Jurkat, Clone E6-1 (cell line): Measurements from ENCODE around the gene VSIG10L2. TPM values are rescaled to one million over a fixed set of nuclear protein-coding genes. Genes with fewer than 3 reads are reported as not detected.
A peak's percentile ranks its signal among the peaks of the same experiment; 100 is the strongest.
"Not testable (repeated sequence)": the region's sequence is repeated elsewhere in the genome, so short reads cannot be mapped to it uniquely, and the experiment has no call there.

Source experiments
- DNase-seq: peaks from one replicate; pipeline ENCODE4 v3.0.0-alpha.2; 2011; ENCODE audit warnings: low read depth, low spot score
- H3K4me3 ChIP-seq: 2 replicates; pipeline ENCODE4 v1.5.1; 2011; ENCODE audit warnings: mild to moderate bottlenecking, low read length, control low read depth, moderate library complexity
- polyA plus RNA-seq: library from polyadenylated mRNA; unstranded; fragments of >200 nt; gene quantifications from one replicate; pipeline ENCODE4 v1.2.1, GENCODE V29; 2012; ENCODE audit warnings: missing spikeins; ENCODE audit not compliant: insufficient read length, insufficient read depth

The VSIG10L2 gene
- polyA plus RNA-seq = not detected

- no peak within 1 kb of the TSS for H3K4me3 ChIP-seq
- no peak for DNase-seq
These were observed at the start of gene VSIG10L2 for GRCh38 chr11:125945797-125946520. TSS of gene VSIG10L2 (plus strand) at chr11:125946044. CDS start at chr11:125946056, 12 bp downstream.

GRCh38 chr11:125901872-125902271, 44.0 kb upstream of the VSIG10L2 start:
- H3K4me3 ChIP-seq = peak overlapping the region; percentile 77
- DNase-seq = no peak

GRCh38 chr11:125902277-125902926, 43.4 kb upstream of the VSIG10L2 start:
- peak overlapping the region; percentile 77 for H3K4me3 ChIP-seq
- no peak for DNase-seq

GRCh38 chr11:125902927-125903710, 42.7 kb upstream of the VSIG10L2 start, which contains the start of gene PUS3:
TSS of gene PUS3 (minus strand) at chr11:125903206. CDS start at chr11:125896284, 6,922 bp downstream.
- H3K4me3 ChIP-seq = peak within 1 kb of the TSS; percentile 77
- DNase-seq = peak; percentile 82

DNA sequence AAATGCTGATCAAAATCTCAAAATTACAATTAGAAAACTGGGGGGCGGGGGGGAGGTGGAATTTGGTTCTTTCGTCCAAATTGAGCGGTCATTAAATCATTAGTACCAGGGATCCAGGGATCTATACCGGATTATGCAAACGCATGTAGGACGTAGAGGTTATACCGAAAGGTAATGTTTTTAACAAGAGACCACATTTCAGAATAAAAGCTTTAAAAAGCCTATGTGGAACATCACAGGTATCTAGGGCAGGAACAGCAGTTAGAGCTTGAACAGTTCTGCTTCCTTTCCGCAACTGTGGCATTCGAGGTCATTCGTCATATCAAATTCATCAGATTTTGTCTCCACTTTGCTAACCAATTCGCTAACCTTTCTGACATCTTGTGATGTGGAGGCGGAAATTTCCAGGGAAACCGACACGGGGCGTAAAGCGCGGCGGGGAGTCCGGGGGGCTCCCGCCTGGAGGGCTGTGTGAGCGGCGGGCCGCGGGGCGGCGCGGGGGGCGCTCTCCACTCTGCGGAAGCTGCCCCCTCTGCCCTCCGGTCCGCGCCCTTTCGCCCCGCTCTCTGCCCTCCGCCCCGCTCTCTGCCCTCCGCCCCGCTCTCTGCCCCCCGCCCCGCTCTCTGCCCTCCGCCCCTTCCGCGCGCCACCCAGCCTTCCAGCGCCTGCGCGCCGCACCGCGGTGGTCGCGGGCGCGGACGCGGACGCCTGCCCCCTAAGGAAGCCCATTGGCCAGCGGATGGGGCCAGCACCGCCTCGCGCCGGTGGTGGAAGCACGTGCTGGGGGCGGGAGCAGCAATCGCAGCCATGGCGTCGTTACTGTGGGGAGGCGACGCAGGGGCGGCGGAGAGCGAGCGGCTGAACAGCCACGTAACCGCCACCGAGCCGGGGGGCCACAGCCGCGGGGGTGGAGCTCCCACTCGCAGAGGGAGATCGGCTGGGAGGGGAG, 41.9 kb upstream of the VSIG10L2 start, which contains the start of gene DDX25:
Gene DDX25 (plus strand): TSS at position 798 of the 949 bp plus-strand sequence. CDS start 10 bp downstream, at position 808.
- peak; percentile 60 for DNase-seq
- peak within 1 kb of the TSS; percentile 77 for H3K4me3 ChIP-seq

DNA sequence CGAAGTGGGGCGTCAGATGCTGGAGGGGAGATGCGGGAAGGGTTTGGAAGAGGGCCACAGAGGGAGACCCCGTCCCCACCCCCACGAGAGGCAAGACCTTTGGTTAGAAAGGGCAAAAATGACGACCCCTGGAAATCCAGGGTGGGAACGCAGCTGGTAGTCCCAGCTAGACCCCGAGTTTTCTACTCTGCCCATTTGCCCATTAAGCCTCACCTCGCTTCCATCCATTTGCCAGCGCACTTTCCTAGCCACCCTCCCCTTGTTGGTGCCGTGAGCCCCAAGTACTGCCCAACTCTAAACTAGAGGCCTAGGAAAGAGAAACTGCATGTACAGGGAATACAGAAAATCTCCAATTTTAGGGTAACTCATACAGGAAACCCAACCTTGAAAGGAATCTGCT, 41.2 kb upstream of the VSIG10L2 start:
- peak overlapping the region; percentile 77 for H3K4me3 ChIP-seq
- no peak for DNase-seq

DNA sequence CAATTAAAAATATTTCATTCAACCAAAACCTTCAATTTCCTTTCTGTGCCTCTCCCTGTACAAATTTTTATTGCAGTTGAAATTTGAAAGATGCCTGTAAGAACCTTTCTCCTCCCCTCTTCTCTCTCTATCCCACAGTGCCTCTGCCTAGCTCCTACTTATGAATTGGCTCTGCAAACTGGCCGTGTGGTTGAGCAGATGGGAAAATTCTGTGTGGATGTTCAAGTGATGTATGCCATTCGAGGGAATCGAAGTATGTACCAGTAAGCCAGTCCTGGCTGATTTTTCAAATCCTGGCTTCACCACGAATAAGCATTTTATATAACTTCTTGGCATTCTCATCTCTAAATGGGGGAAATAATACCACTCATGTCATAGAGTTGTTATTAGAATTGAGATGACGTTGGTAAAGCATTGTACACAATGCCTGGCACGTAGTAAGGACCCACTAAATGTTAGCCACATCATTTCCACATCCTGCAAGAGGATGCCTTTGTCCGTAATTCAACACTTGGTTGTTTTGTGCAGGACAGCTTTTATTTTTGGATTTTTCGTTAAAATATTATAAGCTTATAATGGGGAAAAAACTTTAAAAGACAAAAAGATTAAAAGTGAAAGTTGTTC, 35.5 kb upstream of the VSIG10L2 start:
- no peak for DNase-seq
- no peak overlapping the region for H3K4me3 ChIP-seq

GRCh38 chr11:125914601-125915000, 31.2 kb upstream of the VSIG10L2 start:
- not testable (repeated sequence) for DNase-seq

DNA sequence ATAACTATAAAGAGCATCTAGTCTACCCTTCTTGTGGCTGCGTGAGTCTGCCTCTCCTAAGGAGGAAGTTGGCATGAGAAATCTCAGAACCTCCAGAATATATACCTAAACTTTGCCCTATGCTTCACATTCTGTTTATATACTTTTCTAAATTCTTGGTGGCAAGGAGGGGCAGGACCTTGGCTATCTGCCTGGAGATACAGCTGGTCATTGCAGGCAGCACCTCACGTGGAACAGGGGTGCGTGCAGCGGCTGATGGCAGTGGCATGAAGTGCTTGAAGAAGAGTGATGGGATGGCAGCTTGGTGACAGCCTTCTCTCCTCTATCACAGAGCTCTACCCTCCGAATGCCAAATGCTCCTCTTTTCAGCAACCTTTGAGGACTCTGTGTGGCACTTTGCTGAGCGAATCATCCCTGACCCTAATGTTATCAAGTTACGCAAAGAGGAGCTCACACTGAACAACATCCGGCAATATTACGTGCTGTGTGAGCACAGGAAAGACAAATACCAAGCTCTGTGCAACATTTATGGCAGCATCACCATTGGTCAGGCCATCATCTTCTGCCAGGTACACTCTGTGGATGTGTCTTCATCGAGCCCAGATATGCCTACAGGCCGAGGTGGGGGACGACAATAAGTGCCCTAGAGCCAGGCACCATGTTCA, 29.0 kb upstream of the VSIG10L2 start:
- no peak for DNase-seq
- no peak overlapping the region for H3K4me3 ChIP-seq

More at GRCh38 chr11:125914601-125915000, 31.2 kb upstream of the VSIG10L2 start:
- H3K4me3 ChIP-seq = not testable (repeated sequence)

DNA sequence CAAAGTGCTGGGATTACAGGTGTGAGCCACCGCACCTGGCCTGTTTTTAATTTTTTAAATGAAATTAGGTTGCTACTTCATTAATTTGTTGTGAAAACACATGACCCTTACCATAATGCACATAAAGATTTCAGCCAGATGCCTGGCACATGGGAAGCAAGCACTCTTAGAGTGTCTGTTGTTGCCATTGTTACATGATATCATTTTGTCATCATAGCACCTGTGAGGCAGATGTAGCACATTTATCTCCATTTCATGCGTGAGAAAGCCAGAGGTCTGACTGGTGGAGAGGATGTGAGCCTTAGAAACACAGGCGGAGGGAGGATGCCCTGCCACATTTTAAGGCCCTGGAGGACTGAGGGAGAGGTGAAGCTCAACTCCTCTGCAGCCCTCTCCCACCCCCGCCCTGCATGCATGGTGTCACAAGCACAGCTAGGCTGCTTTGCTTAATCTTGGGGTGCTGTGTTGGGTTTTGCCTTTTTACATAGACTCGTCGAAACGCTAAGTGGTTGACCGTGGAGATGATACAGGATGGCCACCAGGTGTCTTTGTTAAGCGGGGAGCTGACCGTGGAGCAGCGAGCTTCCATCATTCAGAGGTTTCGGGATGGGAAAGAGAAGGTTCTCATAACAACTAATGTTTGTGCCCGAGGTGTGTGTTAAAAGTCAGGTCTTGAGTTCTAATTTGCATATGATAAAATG, 27.6 kb upstream of the VSIG10L2 start:
- DNase-seq = no peak
- no peak overlapping the region for H3K4me3 ChIP-seq

- no peak for DNase-seq
- no peak overlapping the region for H3K4me3 ChIP-seq
These were observed 24.8 kb upstream of the VSIG10L2 start for GRCh38 chr11:125921042-125921441.

DNA sequence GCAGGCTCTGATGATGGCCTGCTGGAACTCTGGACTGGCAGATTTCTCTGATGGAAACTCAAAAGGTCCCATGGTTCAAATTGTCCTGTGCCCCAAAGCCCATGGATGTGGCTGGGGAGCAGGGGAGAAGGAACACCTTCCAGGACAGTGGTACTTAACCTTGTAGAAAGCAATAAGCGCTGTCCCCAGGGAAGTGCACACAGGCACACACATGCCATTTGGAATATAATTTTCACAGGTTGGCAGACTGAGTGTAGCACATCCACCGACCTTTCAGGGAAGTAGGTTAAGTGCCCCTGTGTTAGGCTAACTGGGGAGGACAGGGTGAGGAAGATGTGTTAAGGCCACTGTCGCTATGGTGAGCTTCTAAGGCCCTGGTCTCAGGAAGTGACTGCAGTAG, 23.7 kb upstream of the VSIG10L2 start:
- no peak overlapping the region for H3K4me3 ChIP-seq
- no peak for DNase-seq

DNA sequence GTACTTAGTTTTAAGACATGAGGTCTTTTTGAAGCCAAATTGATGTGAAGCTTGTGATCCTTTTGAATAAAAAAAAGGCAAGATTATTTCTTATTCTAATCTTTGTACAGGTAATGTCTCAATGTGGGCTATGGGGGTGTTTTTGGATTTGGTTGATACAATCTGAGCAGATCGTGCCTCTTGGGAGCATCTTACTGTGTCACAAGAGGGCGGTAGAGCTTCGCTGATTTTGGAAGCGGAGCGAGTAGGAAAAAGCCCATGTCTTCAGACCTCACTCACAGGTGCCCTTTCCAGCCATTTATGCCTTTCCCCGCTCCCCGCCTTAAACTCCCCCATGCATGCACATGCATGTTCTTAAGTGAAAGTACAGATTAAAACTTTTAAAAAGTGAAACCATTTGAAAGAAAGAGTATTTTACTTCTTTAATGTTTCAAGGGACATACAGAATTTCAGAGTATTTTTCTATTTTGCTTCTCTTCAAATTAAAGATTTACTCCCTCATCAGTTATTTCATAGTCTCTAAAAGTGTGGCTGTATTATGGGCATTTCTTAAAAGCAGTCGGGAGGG, 22.7 kb upstream of the VSIG10L2 start:
- DNase-seq = peak; percentile 74
- no peak overlapping the region for H3K4me3 ChIP-seq

- no peak overlapping the region for H3K4me3 ChIP-seq
- no peak for DNase-seq
These were observed 22.2 kb upstream of the VSIG10L2 start for GRCh38 chr11:125923633-125924032.

- H3K4me3 ChIP-seq = no peak overlapping the region
- no peak for DNase-seq
These were observed 21.3 kb upstream of the VSIG10L2 start for GRCh38 chr11:125924384-125925007.

DNA sequence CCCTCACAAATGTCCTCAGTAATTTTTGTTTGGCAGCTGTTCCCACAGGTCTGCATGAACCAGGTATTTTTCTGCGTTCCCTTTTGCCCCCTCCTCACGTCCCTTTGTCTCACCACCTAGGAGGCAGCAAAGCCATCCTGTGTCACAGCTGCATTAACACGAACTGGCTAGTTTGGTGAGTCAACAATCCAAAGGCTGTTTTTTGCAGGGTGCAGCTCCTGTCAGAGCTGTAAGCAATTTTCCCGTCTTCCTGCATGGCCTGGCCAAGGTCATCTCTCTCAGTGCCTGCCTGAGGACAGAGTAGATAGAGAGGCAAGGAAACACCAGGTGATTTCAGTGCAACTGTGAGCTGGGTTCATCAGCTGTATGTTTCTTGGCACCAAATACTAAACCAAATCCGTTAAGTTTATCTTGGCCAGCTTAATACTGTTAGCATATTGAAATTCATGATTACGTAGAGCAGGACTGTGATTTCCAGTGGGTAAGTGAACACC, 20.6 kb upstream of the VSIG10L2 start:
- H3K4me3 ChIP-seq = no peak overlapping the region
- no peak for DNase-seq
